ENCODE measurements around the gene UBE2R2.

DNA sequence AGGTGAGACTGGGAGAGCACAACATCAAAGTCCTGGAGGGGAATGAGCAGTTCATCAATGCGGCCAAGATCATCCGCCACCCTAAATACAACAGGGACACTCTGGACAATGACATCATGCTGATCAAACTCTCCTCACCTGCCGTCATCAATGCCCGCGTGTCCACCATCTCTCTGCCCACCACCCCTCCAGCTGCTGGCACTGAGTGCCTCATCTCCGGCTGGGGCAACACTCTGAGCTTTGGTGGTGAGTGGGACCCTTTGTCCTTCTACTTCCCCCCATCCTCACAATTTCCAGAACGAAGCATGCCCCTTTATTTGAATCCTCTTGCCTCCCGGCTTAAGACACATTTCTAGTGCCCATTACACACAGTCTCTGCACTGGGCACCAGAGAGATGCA lies 19.1 kb upstream of the UBE2R2 start:
- TF ChIP-seq, protein P1, sequence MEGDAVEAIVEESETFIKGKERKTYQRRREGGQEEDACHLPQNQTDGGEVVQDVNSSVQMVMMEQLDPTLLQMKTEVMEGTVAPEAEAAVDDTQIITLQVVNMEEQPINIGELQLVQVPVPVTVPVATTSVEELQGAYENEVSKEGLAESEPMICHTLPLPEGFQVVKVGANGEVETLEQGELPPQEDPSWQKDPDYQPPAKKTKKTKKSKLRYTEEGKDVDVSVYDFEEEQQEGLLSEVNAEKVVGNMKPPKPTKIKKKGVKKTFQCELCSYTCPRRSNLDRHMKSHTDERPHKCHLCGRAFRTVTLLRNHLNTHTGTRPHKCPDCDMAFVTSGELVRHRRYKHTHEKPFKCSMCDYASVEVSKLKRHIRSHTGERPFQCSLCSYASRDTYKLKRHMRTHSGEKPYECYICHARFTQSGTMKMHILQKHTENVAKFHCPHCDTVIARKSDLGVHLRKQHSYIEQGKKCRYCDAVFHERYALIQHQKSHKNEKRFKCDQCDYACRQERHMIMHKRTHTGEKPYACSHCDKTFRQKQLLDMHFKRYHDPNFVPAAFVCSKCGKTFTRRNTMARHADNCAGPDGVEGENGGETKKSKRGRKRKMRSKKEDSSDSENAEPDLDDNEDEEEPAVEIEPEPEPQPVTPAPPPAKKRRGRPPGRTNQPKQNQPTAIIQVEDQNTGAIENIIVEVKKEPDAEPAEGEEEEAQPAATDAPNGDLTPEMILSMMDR (IDR thresholded peaks at IDR 0.05; ENCODE audit: poor library complexity): no peak
- TF ChIP-seq EZH2phosphoT487 (IDR thresholded peaks at IDR 0.05; ENCODE audit: low read depth, severe bottlenecking, unreplicated experiment): no peak

All from hepatocyte (in vitro differentiated cells).